Nucleus accumbens (tissue), 56 donors: Measurements from ENCODE around the gene POLN.
A peak's percentile ranks its signal among the peaks of the same experiment; 100 is the strongest.
"Not testable (repeated sequence)": the region's sequence is repeated elsewhere in the genome, so short reads cannot be mapped to it uniquely, and the experiment has no call there.

ENCODE experiments used
- DNase-seq, 56 donors: peaks; one replicate each; lab custom pipeline; 2025; lab: John Stamatoyannopoulos, UW

Gene POLN

DNA sequence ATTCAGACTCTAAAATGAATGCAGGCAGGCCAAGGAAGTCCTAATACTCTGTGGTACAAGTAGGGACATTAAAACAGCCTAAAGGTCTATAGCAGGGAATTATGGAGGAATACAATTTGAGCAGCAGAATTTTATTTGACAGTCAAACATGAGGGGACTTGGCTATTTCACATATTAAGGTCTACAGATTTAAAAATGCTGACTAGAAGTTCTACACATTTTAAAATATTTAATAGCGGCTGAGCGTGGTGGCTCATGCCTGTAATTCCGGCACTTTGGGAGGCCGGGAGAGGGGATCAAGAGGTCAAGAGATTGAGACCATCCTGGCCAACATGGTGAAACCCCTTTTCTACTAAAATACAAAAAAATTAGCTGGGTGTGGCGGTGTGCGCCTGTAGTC lies 10.8 kb downstream of the POLN start:
- no peak for DNase-seq

DNA sequence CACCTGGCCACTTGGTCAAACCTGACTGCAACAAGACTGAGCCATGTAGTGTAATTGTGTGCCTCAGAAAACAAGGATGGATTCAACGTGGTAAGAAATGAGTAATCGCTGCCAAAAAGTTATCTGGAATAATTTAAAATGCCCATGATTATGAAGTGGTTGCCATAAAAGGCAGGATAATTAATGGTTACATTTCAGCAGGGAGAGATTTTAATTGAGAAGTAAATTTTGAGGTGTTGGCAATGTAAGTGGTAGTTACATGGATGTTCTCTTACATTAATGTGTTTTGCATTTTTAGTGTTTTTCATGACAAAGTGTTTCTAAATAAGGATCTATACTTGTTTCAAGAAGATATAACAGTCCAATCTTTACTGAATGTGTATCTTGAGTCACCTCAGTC lies 15.7 kb downstream of the POLN start:
- DNase-seq, result no peak

- DNase-seq, result no peak
Measured at GRCh38 chr4:2222838-2223237, 19.1 kb downstream of the POLN start.

- not testable (repeated sequence) for DNase-seq
Measured at GRCh38 chr4:2221378-2221777, 20.5 kb downstream of the POLN start.

GRCh38 chr4:2220016-2220630 lies 21.8 kb downstream of the POLN start:
- DNase-seq, result peak in 49 of 56 donors; percentile 17 to 86 (median 51)

- DNase-seq, result no peak
Measured at GRCh38 chr4:2219233-2219760, 22.6 kb downstream of the POLN start.

DNA sequence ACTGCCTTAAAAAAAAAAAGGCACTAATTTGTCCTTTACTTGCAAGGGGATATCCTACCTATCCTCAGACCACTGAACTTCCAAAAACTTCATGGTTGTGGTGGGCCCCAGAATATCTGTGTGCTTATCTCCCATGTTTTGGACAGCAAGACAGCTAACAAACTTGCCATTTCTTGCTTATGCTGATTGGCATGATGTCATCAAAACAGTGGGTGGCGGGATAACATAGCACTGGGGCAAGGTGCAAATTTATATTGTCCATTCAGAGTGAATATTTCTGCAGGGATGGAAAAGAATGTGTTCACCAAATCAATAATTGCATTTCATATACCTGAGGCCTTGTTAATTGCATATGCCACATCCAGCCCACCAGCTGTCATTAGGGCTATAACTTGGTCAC lies 23.5 kb downstream of the POLN start:
- no peak for DNase-seq

DNA sequence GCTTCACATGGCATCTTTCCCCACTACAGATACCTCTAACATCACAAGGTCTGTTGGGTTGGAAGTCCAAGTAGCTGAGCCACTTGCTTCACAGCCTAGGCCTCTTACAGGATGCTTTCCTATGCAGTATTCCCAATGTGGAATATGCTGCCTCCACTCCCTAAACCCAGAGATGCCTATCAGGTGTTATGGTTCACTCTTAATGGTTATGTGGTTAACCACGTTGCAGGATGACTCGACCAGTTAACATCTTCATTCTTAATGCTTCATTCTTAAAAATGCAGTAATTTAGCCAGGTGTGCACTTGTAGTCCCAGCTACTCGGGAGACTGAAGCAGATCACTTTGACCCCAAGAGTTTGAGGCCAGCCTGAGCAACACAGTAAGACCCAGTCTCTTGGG lies 24.2 kb downstream of the POLN start:
- no peak for DNase-seq

- no peak for DNase-seq
Measured at GRCh38 chr4:2212831-2213230, 29.1 kb downstream of the POLN start.

GRCh38 chr4:2202789-2203188 lies 39.1 kb downstream of the POLN start:
- not testable (repeated sequence) for DNase-seq

- DNase-seq, result no peak
Measured at GRCh38 chr4:2194496-2194895, 47.4 kb downstream of the POLN start.

DNA sequence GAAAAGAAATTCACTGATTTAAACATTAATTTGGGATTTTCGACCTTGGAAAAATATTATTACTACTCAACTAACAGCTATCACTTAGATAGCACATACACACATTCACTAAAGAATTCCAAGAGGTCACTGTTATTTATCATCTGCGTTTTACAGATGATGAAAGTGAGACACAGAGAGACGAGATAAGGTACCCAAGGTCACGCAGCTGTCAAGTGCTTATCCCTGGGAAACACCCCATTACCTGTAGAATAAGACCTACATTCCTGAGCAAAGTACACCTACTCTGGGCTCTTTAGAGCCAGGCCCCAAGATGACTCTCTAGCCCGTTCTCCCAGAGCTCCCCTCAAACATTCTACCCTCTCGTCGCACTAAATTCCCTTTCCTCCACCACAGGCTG lies 48.6 kb downstream of the POLN start:
- DNase-seq, result no peak

- no peak for DNase-seq
Measured at GRCh38 chr4:2186865-2187172, 55.1 kb downstream of the POLN start.

DNA sequence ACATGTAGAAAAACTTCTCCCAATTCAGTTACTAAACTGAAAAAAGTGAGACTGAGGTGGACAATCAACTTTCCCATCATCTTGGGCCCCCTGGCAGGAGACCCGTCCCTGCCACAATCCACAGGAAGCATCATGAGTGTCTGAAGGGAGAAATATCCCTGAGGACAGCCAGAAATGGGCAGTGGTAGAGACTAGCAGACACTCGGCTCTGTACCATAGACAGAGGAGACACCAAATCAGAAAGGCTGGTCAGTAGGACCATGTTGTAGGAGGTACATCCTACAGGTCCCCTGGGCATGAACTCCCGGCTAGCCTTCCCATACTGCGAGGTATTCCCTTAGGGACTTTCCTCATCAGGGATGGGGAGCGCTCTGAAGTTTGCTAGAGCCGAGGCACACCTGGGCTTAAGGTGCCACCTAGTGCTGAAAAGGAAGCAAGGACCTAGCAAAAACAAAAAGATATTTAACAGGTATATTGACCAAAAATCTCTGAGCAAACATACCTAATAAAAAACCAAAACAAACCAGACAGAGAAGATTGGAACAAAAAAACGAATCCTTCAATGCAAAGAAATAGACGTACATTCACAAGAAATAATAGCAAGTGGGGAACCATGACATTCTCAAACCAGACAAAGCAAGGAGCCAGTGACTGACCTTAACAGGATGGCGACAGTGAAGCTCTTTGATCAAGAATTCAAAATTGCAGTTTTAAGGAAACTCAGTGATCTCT lies 55.6 kb downstream of the POLN start:
- no peak for DNase-seq

DNA sequence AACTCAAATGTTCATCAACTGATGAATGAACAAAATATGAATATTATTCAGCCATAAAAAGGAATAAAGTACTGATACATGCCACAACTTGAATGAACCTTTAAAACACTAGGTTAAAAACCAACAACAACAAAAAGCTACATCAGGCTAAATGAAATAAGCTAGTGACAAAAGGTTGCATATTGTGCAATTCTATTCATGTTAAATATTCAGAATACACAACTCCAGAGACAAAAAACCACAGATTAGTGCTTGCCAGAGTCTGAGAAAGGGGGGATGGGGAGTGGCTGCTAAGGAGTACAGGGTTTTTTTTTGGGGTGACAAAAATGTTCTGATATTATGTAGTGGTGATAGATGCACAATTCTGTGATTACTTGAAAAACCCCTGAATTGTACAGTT lies 58.5 kb downstream of the POLN start:
- DNase-seq, result no peak

GRCh38 chr4:2182994-2183393 lies 58.9 kb downstream of the POLN start:
- no peak for DNase-seq

GRCh38 chr4:2180410-2180809 lies 61.5 kb downstream of the POLN start:
- DNase-seq, result no peak

GRCh38 chr4:2179717-2180116 lies 62.2 kb downstream of the POLN start:
- DNase-seq, result no peak

DNA sequence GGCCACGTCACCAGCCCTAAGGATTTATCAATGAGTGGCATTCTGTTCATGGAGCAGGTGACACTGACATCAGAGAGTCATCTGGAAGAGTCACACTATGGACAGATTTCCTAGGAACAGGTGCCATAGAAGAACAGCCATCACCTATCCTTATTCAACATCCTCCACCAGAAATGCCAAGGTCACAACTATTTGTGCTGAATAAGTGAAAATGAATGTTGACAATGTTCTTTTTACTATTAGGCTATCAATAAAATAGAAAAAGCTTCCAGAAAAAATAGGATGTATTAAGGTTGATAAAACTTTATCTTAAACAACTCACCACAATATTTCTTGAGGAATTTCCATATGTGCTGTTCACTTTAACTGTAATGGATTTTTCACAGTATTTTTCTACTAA lies 62.9 kb downstream of the POLN start:
- DNase-seq, result no peak

GRCh38 chr4:2177443-2178093 lies 64.4 kb downstream of the POLN start:
- no peak for DNase-seq

DNA sequence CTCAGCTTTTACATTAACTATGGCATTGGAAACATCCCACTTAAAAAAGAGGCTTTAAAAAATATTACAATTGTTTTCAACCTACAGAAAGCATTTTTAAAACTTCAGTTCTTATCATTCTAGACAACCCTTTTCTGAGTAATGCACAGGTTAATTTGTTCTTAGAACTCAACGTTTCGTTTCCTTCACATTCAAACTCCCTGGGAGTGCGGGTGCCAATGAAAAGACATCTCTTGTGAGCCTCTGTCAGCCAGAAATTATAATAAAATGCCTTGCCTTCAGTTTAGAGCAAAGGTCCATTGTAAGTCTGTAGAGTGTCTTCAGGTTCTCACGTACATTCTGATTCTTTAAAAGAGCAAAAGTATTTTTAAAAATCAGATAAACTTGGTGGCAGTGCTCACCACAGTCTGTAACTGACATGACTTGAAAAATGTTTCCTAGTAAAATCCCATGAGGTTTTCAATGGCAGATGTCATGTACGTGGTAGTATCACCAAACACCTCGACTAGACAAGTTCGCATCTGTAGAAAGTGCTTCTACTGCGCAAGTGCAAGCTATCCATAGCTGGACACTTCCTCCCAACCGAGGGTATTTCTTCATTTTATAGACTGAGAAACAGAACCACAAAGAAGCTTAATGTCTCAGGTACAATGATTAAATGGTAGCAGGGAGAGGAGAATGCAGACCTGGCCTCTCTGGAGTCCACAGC lies 65.8 kb downstream of the POLN start:
- DNase-seq, result no peak
